ENCODE measurements around the gene TULP3. TPM values are rescaled to one million over a fixed set of nuclear protein-coding genes. Genes with fewer than 3 reads are reported as not detected.

TULP3 gene
- total and polyA plus RNA-seq, 2 of the 8 experiments (the other 6 are each of a cell fraction or from before 2014, with no cell fraction given) = 18.4 to 21.2 TPM

- Histone ChIP-seq H2BK12ac (ENCODE audit: low read depth, low read length) (no peak overlapping the region), H3K23ac (ENCODE audit: insufficient read length) (no peak overlapping the region), H4K8ac (ENCODE audit: extremely low read depth, insufficient read depth, low read length) (no peak overlapping the region; the same call in 1 of the 2 replicates), H4K91ac (replicated peaks; ENCODE audit: insufficient read length, low read length) (no peak overlapping the region), H2BK15ac (ENCODE audit: low read length) (no peak overlapping the region), H3K9ac (replicated peaks in 1 of 4; ENCODE audit: extremely low read depth in 1 of 4, low read depth in 3 of 4, low read length in 3 of 4) (no peak overlapping the region), H3K4me3 (ENCODE audit: extremely low read depth in 1 of 4, insufficient read depth in 2 of 4, low read depth in 3 of 4, low read length in 4 of 4) (no peak overlapping the region), H3K79me1 (ENCODE audit: low read depth, low read length) (no peaks in the 10 kb centered on the region), H4K5ac (ENCODE audit: insufficient read length, low read depth, low read length) (no peak overlapping the region), H3K4me2 (ENCODE audit: insufficient read depth in 1 of 2, low read depth in 2 of 2, low read length in 2 of 2) (no peak overlapping the region), H3K23me2 (ENCODE audit: low read depth, low read length) (no peaks in the 10 kb centered on the region), H2BK120ac (replicated peaks; ENCODE audit: low read depth, low read length) (no peak overlapping the region), H2BK5ac (ENCODE audit: low read depth, low read length) (no peak overlapping the region), H3K27ac (ENCODE audit: low read depth, low read length) (no peak overlapping the region), H3K18ac (ENCODE audit: extremely low read depth, low read length) (no peak overlapping the region), H3K14ac (ENCODE audit: insufficient read length) (no peak overlapping the region), H3K79me2 (ENCODE audit: control insufficient read depth in 1 of 2, insufficient read depth in 2 of 2, low read length in 2 of 2) (no peaks in the 10 kb centered on the region), H3K4me1 (replicated peaks in 1 of 4; ENCODE audit: control insufficient read depth in 3 of 4, insufficient read depth in 4 of 4, low read length in 3 of 4) (peaks cover 0 to 4% (median 3%) of the 10 kb centered on the region in 4 experiments; a peak in 6 of 7 replicates), H2AK5ac (ENCODE audit: low read depth, low read length) (no peak overlapping the region), H4K20me1 (replicated peaks in 1 of 2; ENCODE audit: control insufficient read depth in 1 of 2, insufficient read depth in 2 of 2, low read length in 2 of 2) (peaks cover 0 to 3% of the 10 kb centered on the region in 2 experiments), H2BK20ac (ENCODE audit: low read length) (no peak overlapping the region), H3K27me3 (replicated peaks in 1 of 4; ENCODE audit: control insufficient read depth in 3 of 4, extremely low read depth in 1 of 4, insufficient read depth in 3 of 4, low read length in 3 of 4) (no peaks in the 10 kb centered on the region), H3K56ac (replicated peaks; ENCODE audit: insufficient read length, low read depth, low read length) (no peak overlapping the region), H3K4ac (replicated peaks; ENCODE audit: insufficient read length, low read depth, low read length) (no peak overlapping the region), H3K36me3 (ENCODE audit: control insufficient read depth in 2 of 4, insufficient read depth in 4 of 4, low read length in 3 of 4) (no peaks in the 10 kb centered on the region; a peak in 1 of 8 replicates), H3K9me3 (ENCODE audit: insufficient read depth in 2 of 2, low read depth in 1 of 2, low read length in 1 of 2) (no peaks in the 10 kb centered on the region), H2AFZ (ENCODE audit: low read length) (no peak overlapping the region)
- no peak for DNase-seq (ENCODE audit: low read depth in 1 of 2, low spot score in 2 of 2)
- ChIA-PET CTCF (ENCODE audit: partially characterized antibody) (interaction anchor here (0.9 to 6.3 kb wide), 7 partner anchors 9 to 161 kb away, joined by 3 to 84 read pairs (median 3); partner anchors contain the start of gene TEX52), POLR2A (ENCODE audit: partially characterized antibody) (interaction anchor here (1.0 to 1.3 kb wide), 3 partner anchors 9 to 18 kb away, joined by 4 to 5 read pairs (median 4); no protein-coding TSS in a partner anchor)
- TF ChIP-seq CEBPB (IDR thresholded peaks at IDR 0.05; ENCODE audit: low read depth, low read length) = no peak
- no peak for TF ChIP-seq TCF12 (IDR thresholded peaks at IDR 0.05; ENCODE audit: low read depth, low read length)
- no peak for TF ChIP-seq CTBP2 (IDR thresholded peaks at IDR 0.05; ENCODE audit: borderline replicate concordance, insufficient read depth, insufficient read length, low read length)
- no peak for TF ChIP-seq BCL11A (IDR thresholded peaks at IDR 0.05; ENCODE audit: low read depth in 2 of 2, low read length in 2 of 2)
- TF ChIP-seq JUN (IDR thresholded peaks at IDR 0.05; ENCODE audit: low read depth, low read length) = no peak
- TF ChIP-seq SIRT6 (IDR thresholded peaks at IDR 0.05; ENCODE audit: low read length) = no peak
- TF ChIP-seq HDAC6 (IDR thresholded peaks at IDR 0.05; ENCODE audit: low read depth, low read length) = no peak
- no peak for TF ChIP-seq EZH2 (IDR thresholded peaks at IDR 0.05; ENCODE audit: low read depth, low read length, severe bottlenecking)
- WGBS, 2 experiments (ENCODE audit: extremely low coverage in 1 of 2, insufficient coverage in 1 of 2, insufficient read length in 1 of 2, insufficient replicate concordance in 2 of 2, low coverage in 1 of 2, low lambda C conversion rate in 2 of 2, missing lambda C conversion rate in 1 of 2) = 96% methylated on average over 5 of the region's 5 CpGs; no CpG with 5 or more reads in 1 of the 2 experiments
- FAIRE-seq = no peak
Measured at GRCh38 chr12:2842948-2843347, 47.7 kb upstream of the TULP3 start.
